Stomach (tissue), 9 donors: ENCODE data around the gene R3HCC1L. TPM values are rescaled to one million over a fixed set of nuclear protein-coding genes. Genes with fewer than 3 reads are reported as not detected.

Experiments used
- DNase-seq, 2 donors: peaks; one replicate each; pipeline versions ENCODE4 v3.0.0 to v3.0.0-alpha.2; 2013 to 2019
- H3K27ac ChIP-seq, 5 donors: fragments of 200-600 bp in 4 of 5; sonication (generic) in 4 of 5; one replicate each; pipeline ENCODE4 v1.5.1; 2013 to 2019; ENCODE audit warnings: mild to moderate bottlenecking in 1 of 5, moderate library complexity in 1 of 5
- H3K27me3 ChIP-seq, 3 donors: fragments of 200-600 bp; sonication (generic); one replicate each; pipeline ENCODE4 v1.5.1; 2017 to 2019; ENCODE audit warnings: mixed run types in 1 of 3
- H3K36me3 ChIP-seq, 4 donors: fragments of 200-600 bp; sonication (generic); 1 replicate in 3 of 4; 2 replicates in 1 of 4; pipeline ENCODE4 v1.5.1; 2016 to 2019
- H3K4me1 ChIP-seq, 4 donors: fragments of 200-600 bp; sonication (generic); one replicate each; pipeline ENCODE4 v1.5.1; 2016 to 2019
- H3K4me3 ChIP-seq, 4 donors: fragments of 200-600 bp; sonication (generic) in 3 of 4; one replicate each; pipeline ENCODE4 v1.5.1; 2016 to 2019; ENCODE audit warnings: mild to moderate bottlenecking in 1 of 4
- H3K9me3 ChIP-seq, 4 donors: fragments of 200-600 bp; sonication (generic); one replicate each; pipeline ENCODE4 v1.5.1; 2016 to 2019
- EP300 ChIP-seq: sonication (generic); formaldehyde crosslinking; IDR thresholded peaks from one replicate; pipeline ENCODE4 v1.6.1; 2017; ENCODE audit warnings: antibody characterized with exemption
- POLR2A ChIP-seq, 4 donors: fragments of 450-650 bp; IDR thresholded peaks; one replicate each; pipeline ENCODE4 v1.6.1; 2016; ENCODE audit warnings: antibody characterized with exemption in 4 of 4, control low read depth in 2 of 4, mild to moderate bottlenecking in 1 of 4, moderate library complexity in 1 of 4
- POLR2AphosphoS5 ChIP-seq, 3 donors: sonication (generic); formaldehyde crosslinking; IDR thresholded peaks; one replicate each; pipeline ENCODE4 v1.6.1; 2016; ENCODE audit warnings: antibody characterized with exemption in 3 of 3
- WGBS, 5 donors: extraction: QIAGEN DNeasy Blood & Tissue Kit in 3 of 5; methylation state at CpG; one replicate each; pipeline versions ENCODE4 v1.1.5 to v1.1.7; 2013 to 2018; 5-methylcytosine and 5-hydroxymethylcytosine counted together
- intact Hi-C: fragments of 100-400 bp; cut with DNase I; formaldehyde crosslinking; loops from one replicate; pipeline ENCODE4 v1.15.1; 2023; ENCODE audit warnings: low total_unique reads
- polyA plus RNA-seq, 3 donors: library from polyadenylated mRNA; stranded (reverse); fragments of 200-250 nt; gene quantifications; one replicate each; pipeline ENCODE4 v1.2.3, GENCODE V29; 2013
- total RNA-seq, 5 donors: library from RNA; depleted of rRNA; stranded (reverse); fragments of >200 nt; gene quantifications; one replicate each; pipeline versions ENCODE4 v1.1.0 to v1.2.3, GENCODE V29; 2014 to 2016
- TF ChIP-seq, protein P1 (sequence below), 7 experiments: fragments of 450-650 bp in 4 of 7; fragments of 200-600 bp in 3 of 7; sonication (generic) in 3 of 7; IDR thresholded peaks; one replicate each; pipeline ENCODE4 v1.5.1; 2016 to 2019; ENCODE audit warnings: antibody characterized with exemption in 7 of 7, control low read depth in 2 of 7, mild to moderate bottlenecking in 1 of 7
- donor health status: healthy with polysubstance abuse.
- donor health status: Bipolar disorder and iron deficiency.
- donor health status: healthy.

Gene R3HCC1L
- total and polyA plus RNA-seq, 8 donors, result 7.3 to 97.6 (median 15.3) TPM

DNA sequence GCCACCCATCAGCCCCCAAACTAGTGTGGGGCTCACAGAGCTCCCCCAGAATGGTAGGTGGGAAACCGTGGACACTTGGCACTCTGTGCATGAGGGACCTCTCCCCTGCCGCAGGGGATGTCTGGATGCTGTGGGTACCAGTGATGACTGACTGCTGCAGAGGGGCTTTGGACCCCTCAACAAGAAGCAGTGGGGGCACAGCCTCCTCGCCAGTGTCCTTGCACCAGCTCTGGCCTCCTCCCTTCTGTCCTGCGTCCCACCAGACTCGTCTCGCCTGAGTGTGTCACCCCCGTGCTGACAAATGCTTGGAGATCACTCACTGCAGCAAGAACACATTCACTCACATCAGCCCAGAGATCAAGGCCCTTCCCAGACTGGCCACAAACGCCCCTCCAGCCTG lies 37.3 kb upstream of the R3HCC1L start:
- intact Hi-C loops, result no loop called here
- Histone ChIP-seq H3K27ac (no peak overlapping the region), H3K9me3 (no peaks in the 10 kb centered on the region), H3K27me3 (peaks cover 0 to 33% (median 0%) of the 10 kb centered on the region in 3 donors), H3K4me1 (no peaks in the 10 kb centered on the region), H3K36me3 (no peaks in the 10 kb centered on the region), H3K4me3 (no peak overlapping the region)
- TF ChIP-seq EP300 (no peak), POLR2AphosphoS5 (IDR thresholded peaks at IDR 0.05) (no peak), POLR2A (IDR thresholded peaks at IDR 0.05) (no peak)
- TF ChIP-seq, protein P1, sequence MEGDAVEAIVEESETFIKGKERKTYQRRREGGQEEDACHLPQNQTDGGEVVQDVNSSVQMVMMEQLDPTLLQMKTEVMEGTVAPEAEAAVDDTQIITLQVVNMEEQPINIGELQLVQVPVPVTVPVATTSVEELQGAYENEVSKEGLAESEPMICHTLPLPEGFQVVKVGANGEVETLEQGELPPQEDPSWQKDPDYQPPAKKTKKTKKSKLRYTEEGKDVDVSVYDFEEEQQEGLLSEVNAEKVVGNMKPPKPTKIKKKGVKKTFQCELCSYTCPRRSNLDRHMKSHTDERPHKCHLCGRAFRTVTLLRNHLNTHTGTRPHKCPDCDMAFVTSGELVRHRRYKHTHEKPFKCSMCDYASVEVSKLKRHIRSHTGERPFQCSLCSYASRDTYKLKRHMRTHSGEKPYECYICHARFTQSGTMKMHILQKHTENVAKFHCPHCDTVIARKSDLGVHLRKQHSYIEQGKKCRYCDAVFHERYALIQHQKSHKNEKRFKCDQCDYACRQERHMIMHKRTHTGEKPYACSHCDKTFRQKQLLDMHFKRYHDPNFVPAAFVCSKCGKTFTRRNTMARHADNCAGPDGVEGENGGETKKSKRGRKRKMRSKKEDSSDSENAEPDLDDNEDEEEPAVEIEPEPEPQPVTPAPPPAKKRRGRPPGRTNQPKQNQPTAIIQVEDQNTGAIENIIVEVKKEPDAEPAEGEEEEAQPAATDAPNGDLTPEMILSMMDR (IDR thresholded peaks at IDR 0.05), result no peak
- 58 to 70% (median 65%) methylated on average over 8 of the region's 8 CpGs for WGBS, 5 donors
- DNase-seq, result no peak

DNA sequence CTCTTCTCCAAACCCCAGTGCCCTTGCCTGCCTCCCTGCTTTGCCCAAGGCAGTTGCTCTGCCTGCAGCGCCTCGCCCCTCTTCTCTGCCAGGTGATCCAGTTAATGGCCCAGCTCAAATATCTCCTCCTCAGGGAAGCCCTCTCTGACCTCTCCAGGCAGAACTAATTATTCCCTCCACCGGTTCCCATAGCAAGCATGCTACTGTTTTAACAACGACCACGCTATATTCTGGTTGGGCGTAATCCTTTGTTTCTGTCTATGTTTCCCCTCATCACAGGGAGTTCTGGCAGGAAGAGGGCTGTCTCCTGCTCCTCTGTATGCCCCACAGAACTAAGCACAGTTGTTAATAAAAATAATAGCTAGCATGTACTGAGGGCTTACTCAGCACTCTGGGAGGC lies 36.8 kb upstream of the R3HCC1L start:
- H3K27ac ChIP-seq, result no peak overlapping the region
- TF ChIP-seq POLR2A (IDR thresholded peaks at IDR 0.05) (no peak), POLR2AphosphoS5 (IDR thresholded peaks at IDR 0.05) (no peak)
- WGBS, 5 donors, result 37 to 41% (median 41%) methylated on average over 6 of the region's 6 CpGs
- no peaks in the 10 kb centered on the region for H3K4me1 ChIP-seq
- no peaks in the 10 kb centered on the region for H3K9me3 ChIP-seq
- no peaks in the 10 kb centered on the region for H3K36me3 ChIP-seq
- H3K27me3 ChIP-seq, result peaks cover 0 to 33% (median 0%) of the 10 kb centered on the region in 3 donors
- intact Hi-C loops, result no loop called here
- DNase-seq, result peak in 1 of 2 donors; percentile 25
- no peak overlapping the region for H3K4me3 ChIP-seq

DNA sequence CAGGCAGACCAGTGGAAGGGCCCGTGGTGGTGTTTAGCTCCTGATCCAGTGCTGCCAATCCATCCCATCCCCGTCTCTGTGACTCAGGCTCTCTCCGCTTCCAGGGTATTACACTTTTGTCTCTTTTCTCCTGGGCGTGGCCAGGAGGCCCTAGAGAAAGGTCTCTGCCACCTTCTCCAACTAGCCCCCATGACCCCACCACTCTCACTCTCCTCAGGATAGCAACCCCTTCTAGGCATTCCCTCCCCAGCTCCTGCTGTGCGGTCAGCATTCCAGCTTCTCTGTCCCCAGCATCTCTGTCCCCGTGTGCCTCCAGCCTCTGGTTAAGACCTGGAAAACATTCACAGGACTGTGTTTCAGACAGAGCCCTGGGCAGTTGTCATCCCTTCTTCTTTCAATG lies 36.2 kb upstream of the R3HCC1L start:
- 58 to 70% (median 60%) methylated on average over 6 of the region's 6 CpGs for WGBS, 5 donors
- DNase-seq, result no peak
- Histone ChIP-seq H3K4me1 (no peaks in the 10 kb centered on the region), H3K4me3 (no peak overlapping the region), H3K36me3 (no peaks in the 10 kb centered on the region), H3K27me3 (peaks cover 0 to 33% (median 0%) of the 10 kb centered on the region in 3 donors), H3K27ac (no peak overlapping the region), H3K9me3 (no peaks in the 10 kb centered on the region)
- TF ChIP-seq POLR2A (IDR thresholded peaks at IDR 0.05) (no peak), POLR2AphosphoS5 (IDR thresholded peaks at IDR 0.05) (no peak), EP300 (no peak)
- TF ChIP-seq, protein P1 (IDR thresholded peaks at IDR 0.05), result no peak
- intact Hi-C loops, result no loop called here

DNA sequence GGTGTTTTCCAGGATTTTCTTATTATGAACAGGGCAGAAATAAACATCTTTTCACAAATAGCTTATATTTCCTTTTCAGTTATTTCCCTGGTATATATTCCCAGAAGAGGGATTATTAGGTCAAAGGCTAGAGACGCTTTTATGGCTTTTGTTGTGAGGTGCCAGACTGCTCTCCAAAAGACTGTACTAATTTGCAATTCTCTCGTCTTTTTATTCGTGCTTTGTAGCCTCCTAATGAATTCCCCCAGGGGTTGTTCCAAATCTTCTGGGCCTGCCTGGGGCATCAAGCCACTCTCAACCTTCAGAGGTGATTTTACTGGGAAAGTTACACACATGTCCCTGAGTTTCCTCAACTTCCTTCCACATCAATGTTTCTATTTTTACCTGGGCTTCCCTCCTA lies 34.0 kb upstream of the R3HCC1L start:
- TF ChIP-seq POLR2A (IDR thresholded peaks at IDR 0.05), result no peak
- TF ChIP-seq, protein P1 (IDR thresholded peaks at IDR 0.05), result no peak
- no peak for TF ChIP-seq POLR2AphosphoS5 (IDR thresholded peaks at IDR 0.05)
- TF ChIP-seq EP300, result no peak
- no peak overlapping the region for H3K4me3 ChIP-seq
- intact Hi-C loops, result no loop called here
- 46 to 70% (median 60%) methylated on average over 3 of the region's 3 CpGs for WGBS, 5 donors
- no peaks in the 10 kb centered on the region for H3K9me3 ChIP-seq
- no peaks in the 10 kb centered on the region for H3K4me1 ChIP-seq
- H3K27ac ChIP-seq, result no peak overlapping the region
- no peak for DNase-seq
- no peaks in the 10 kb centered on the region for H3K36me3 ChIP-seq
- peaks cover 0 to 26% (median 0%) of the 10 kb centered on the region in 3 donors for H3K27me3 ChIP-seq

DNA sequence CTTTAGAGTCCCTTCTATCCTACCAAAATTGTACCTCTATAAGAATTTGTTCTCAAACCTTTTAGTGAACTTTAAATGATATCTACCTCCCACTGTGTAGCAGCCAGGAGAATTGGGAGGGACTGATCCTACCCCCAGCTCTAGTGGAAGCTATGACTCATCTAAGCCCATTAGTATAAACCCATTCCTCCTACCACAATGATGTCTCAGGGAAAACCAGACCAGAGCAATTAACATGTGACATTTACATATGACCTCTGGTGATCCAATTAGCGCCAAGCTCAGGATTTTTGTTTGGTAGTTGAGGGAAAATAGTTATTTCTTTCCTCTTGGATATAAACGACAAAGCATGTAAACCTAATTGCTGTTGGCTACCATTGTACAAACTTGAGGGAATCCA lies 33.1 kb upstream of the R3HCC1L start:
- Histone ChIP-seq H3K36me3 (no peaks in the 10 kb centered on the region), H3K4me3 (no peak overlapping the region), H3K27me3 (peaks cover 0 to 20% (median 0%) of the 10 kb centered on the region in 3 donors), H3K27ac (no peak overlapping the region), H3K9me3 (no peaks in the 10 kb centered on the region), H3K4me1 (no peaks in the 10 kb centered on the region)
- no peak for DNase-seq
- TF ChIP-seq, protein P1 (IDR thresholded peaks at IDR 0.05), result no peak
- TF ChIP-seq POLR2A (IDR thresholded peaks at IDR 0.05) (no peak), POLR2AphosphoS5 (IDR thresholded peaks at IDR 0.05) (no peak), EP300 (no peak)
- intact Hi-C loops, result no loop called here
- WGBS, 5 donors, result 70 to 83% (median 79%) methylated on average over 2 of the region's 2 CpGs
